Chondrocyte (in vitro differentiated cells): ENCODE results near the gene CCR5. TPM values are rescaled to one million over a fixed set of nuclear protein-coding genes. Genes with fewer than 3 reads are reported as not detected.

Experiments used
- DNase-seq: peaks from one replicate; pipeline ENCODE4 v3.0.0; 2021; ENCODE audit warnings: mixed read lengths, low spot score
- H3K27ac Mint-ChIP-seq: one replicate; pipeline ENCODE4 v1.8.0; 2021; ENCODE audit warnings: mild to moderate bottlenecking, moderate library complexity, mixed read lengths; ENCODE audit not compliant: unreplicated experiment
- H3K27me3 Mint-ChIP-seq: 2 replicates; pipeline ENCODE4 v1.8.0; 2021; ENCODE audit warnings: low read depth, mixed read lengths
- H3K36me3 Mint-ChIP-seq: 2 replicates; pipeline ENCODE4 v1.8.0; 2021; ENCODE audit warnings: low read depth, mixed read lengths
- H3K4me1 Mint-ChIP-seq: 2 replicates; pipeline ENCODE4 v1.8.0; 2021; ENCODE audit warnings: low read depth, mild to moderate bottlenecking, mixed read lengths
- H3K4me3 Mint-ChIP-seq: one replicate; pipeline ENCODE4 v1.8.0; 2021; ENCODE audit warnings: mild to moderate bottlenecking, moderate library complexity, mixed read lengths; ENCODE audit not compliant: unreplicated experiment
- H3K9me3 Mint-ChIP-seq: 2 replicates; pipeline ENCODE4 v1.8.0; 2021; ENCODE audit warnings: low read depth, mixed read lengths
- CTCF ChIP-seq: fragments of 200-600 bp; sonication (generic); IDR thresholded peaks from 2 replicates; pipeline ENCODE4 v1.5.0; 2021; ENCODE audit warnings: antibody characterized with exemption, mild to moderate bottlenecking, moderate library complexity
- total RNA-seq: library from RNA; stranded (reverse); gene quantifications from 3 replicates; pipeline ENCODE4 v1.2.1, GENCODE V29; 2021

Gene CCR5
- total RNA-seq, 1 donor from 2014 or later: not detected

- peaks cover 3% of the 10 kb centered on the region for H3K4me1 Mint-ChIP-seq
- H3K36me3 Mint-ChIP-seq: no peaks in the 10 kb centered on the region
- H3K4me3 Mint-ChIP-seq: no peak overlapping the region
- no peak for DNase-seq
- no peak for TF ChIP-seq CTCF
- H3K27ac Mint-ChIP-seq: no peak overlapping the region
- no peaks in the 10 kb centered on the region for H3K9me3 Mint-ChIP-seq
- H3K27me3 Mint-ChIP-seq: peaks cover 46% of the 10 kb centered on the region
Measured at GRCh38 chr3:46365737-46366524, 4.8 kb upstream of the CCR5 start.

- H3K4me1 Mint-ChIP-seq: no peaks in the 10 kb centered on the region
- H3K36me3 Mint-ChIP-seq: no peaks in the 10 kb centered on the region
- peaks cover 51% of the 10 kb centered on the region for H3K27me3 Mint-ChIP-seq
- DNase-seq: no peak
- H3K9me3 Mint-ChIP-seq: no peaks in the 10 kb centered on the region
- no peak overlapping the region for H3K27ac Mint-ChIP-seq
- H3K4me3 Mint-ChIP-seq: no peak overlapping the region
- no peak for TF ChIP-seq CTCF
Measured at GRCh38 chr3:46367811-46368210, 2.9 kb upstream of the CCR5 start.

- no peak overlapping the region for H3K4me3 Mint-ChIP-seq
- no peaks in the 10 kb centered on the region for H3K36me3 Mint-ChIP-seq
- no peaks in the 10 kb centered on the region for H3K4me1 Mint-ChIP-seq
- no peaks in the 10 kb centered on the region for H3K9me3 Mint-ChIP-seq
- peak; percentile 12 for TF ChIP-seq CTCF
- DNase-seq: no peak
- H3K27me3 Mint-ChIP-seq: peaks cover 58% of the 10 kb centered on the region
- H3K27ac Mint-ChIP-seq: no peak overlapping the region
Measured at GRCh38 chr3:46368569-46368968, 2.2 kb upstream of the CCR5 start.

GRCh38 chr3:46369151-46369550 is 1.6 kb upstream of the CCR5 start:
- no peak overlapping the region for H3K4me3 Mint-ChIP-seq
- no peak overlapping the region for H3K27ac Mint-ChIP-seq
- no peak for TF ChIP-seq CTCF
- H3K36me3 Mint-ChIP-seq: no peaks in the 10 kb centered on the region
- peaks cover 61% of the 10 kb centered on the region for H3K27me3 Mint-ChIP-seq
- H3K9me3 Mint-ChIP-seq: no peaks in the 10 kb centered on the region
- DNase-seq: no peak
- H3K4me1 Mint-ChIP-seq: no peaks in the 10 kb centered on the region

- Mint-ChIP-seq H3K9me3 (no peaks in the 10 kb centered on the region), H3K27ac (no peak overlapping the region), H3K36me3 (no peaks in the 10 kb centered on the region), H3K4me3 (no peak overlapping the region), H3K4me1 (no peaks in the 10 kb centered on the region), H3K27me3 (peaks cover 62% of the 10 kb centered on the region)
- no peak for TF ChIP-seq CTCF
- DNase-seq: no peak
Measured at GRCh38 chr3:46369675-46370132, 1.0 kb upstream of the CCR5 start.
